GM12872 (cell line): ENCODE measurements around the gene RFX4.

Experiments
- TF ChIP-seq, protein P1 (sequence below): IDR thresholded peaks from 3 replicates; pipeline ENCODE4 v1.5.1; 2011; ENCODE audit warnings: low read depth, mild to moderate bottlenecking, low read length, moderate library complexity; ENCODE audit not compliant: insufficient read depth

RFX4 gene

DNA sequence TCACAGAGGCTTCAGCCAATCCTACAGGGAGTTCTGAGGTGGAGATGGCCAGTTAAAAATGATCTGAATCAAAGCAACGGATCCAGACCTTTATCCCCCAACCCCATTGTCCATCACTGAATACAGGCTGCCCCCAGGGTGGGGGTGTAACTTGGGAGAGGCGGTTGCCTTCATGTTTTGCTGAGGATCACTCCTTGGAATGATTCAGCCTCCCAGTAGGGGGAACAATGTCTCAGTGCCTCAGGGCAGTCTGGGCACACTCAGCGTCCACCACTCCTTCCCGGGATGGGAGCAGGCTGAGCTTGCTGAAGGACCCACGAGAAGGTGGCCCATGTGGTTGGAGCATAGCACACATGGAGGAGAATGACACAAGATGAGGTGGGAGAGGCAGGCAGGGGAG is 60.2 kb downstream of the RFX4 start:
- TF ChIP-seq, protein P1, sequence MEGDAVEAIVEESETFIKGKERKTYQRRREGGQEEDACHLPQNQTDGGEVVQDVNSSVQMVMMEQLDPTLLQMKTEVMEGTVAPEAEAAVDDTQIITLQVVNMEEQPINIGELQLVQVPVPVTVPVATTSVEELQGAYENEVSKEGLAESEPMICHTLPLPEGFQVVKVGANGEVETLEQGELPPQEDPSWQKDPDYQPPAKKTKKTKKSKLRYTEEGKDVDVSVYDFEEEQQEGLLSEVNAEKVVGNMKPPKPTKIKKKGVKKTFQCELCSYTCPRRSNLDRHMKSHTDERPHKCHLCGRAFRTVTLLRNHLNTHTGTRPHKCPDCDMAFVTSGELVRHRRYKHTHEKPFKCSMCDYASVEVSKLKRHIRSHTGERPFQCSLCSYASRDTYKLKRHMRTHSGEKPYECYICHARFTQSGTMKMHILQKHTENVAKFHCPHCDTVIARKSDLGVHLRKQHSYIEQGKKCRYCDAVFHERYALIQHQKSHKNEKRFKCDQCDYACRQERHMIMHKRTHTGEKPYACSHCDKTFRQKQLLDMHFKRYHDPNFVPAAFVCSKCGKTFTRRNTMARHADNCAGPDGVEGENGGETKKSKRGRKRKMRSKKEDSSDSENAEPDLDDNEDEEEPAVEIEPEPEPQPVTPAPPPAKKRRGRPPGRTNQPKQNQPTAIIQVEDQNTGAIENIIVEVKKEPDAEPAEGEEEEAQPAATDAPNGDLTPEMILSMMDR: no peak

DNA sequence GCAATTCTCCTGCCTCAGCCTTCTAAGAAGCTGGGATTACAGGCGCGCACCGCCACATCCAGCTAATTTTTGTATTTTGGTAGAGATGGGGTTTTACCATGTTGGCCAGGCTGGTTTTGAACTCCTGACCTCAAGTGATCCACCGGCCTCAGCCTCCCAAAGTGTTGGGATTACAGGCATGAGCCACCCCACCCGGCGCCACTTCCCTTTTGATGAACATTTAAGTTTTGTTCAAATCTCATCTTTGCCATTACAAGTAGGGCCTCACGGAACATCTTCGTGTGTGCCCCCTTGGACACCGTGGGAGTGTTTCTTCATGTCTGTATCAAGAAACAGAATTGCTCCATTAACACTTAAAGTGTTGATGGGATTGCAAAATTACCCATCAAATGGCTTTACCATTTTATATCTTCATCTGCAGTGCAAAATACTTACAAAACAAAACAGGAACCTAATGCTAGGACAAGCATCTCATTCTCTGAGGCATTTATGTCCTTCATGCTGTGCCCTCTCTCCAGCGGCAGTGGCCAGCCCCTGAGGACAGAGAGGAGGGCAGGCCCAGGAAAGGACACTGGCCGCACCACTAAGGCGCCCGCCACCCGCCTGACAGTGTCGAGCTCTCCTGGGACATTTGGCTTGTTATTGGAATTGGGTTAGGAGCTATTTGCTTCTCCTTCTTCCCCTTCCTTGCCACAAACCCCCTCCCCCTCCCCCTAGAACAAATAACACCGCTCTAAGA is 61.7 kb downstream of the RFX4 start:
- TF ChIP-seq, protein P1: no peak

DNA sequence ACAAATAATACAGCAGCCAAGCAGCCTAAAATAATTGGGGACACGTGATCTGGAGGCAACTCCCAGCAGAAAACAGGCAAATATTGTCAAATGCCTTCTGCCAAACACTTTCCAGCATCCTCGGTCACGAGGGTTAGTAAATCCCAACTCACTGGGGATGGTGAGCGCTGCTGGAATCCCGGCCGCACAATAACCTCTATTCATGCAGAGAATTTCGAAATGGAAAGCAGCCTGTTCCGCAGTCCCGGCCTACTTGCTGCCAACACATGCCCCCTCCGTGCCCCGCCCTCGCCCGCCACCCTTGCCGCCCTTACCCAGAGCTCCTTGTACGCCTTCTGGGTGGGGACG is 62.2 kb downstream of the RFX4 start:
- TF ChIP-seq, protein P1: no peak

- TF ChIP-seq, protein P1: no peak
Observed at GRCh38 chr12:106645465-106646330, 62.9 kb downstream of the RFX4 start.

DNA sequence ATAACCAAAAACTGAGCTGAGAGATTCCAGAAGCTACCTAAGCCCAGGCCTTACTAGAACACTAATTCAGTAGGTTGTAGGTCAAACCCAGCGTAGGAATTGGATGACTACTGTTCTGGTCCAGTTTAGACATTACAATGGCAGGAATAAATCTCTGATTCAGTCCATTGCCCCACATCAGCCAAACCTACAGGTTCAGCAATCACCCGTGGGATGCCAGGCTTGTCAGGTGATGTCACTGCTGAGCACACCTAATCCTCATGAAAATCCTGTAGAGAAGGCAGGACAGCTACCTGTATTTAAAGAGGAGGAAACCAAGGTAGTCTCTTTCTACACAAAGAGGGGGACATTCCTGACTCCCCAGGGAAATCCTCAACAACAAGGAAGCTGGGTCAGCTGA is 63.7 kb downstream of the RFX4 start:
- TF ChIP-seq, protein P1: no peak

- TF ChIP-seq, protein P1: no peak
Observed at GRCh38 chr12:106647793-106648514, 65.2 kb downstream of the RFX4 start.

DNA sequence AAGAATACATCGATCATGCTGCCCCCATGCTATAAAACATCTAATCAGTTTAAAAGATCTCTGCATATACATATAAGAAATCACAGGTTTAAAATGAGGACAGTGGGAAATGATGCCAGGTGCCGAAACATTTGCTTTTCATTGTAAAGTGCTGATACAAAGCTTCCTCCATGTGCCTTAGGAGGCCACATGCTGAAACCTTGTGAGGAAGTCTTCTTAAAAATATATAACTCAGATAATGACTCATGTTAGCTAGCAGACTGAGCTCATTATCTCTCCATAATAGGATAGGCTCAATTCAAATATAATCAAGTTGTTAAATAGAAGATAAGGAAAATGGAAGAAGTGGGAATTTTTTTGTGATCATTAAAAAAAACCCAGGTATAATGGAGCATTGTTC is 65.9 kb downstream of the RFX4 start:
- TF ChIP-seq, protein P1: no peak
